ENCODE data around the gene PPP1R18.

PPP1R18 gene

GRCh38 chr6:30716879-30717128 is 30.4 kb upstream of the PPP1R18 start:
- no peaks in the 10 kb centered on the region for H3K9me3 ChIP-seq (ENCODE audit: control insufficient read depth, low read length)
- no peaks in the 10 kb centered on the region for H3K79me2 ChIP-seq
- H2AFZ ChIP-seq, result peak overlapping the region; percentile 90
- TF ChIP-seq CTCF (IDR thresholded peaks at IDR 0.05), result no peak
- peak overlapping the region; percentile 83 for H3K27ac ChIP-seq
- H3K4me2 ChIP-seq (ENCODE audit: low read length), result peak overlapping the region; percentile 76
- peak overlapping the region; percentile 97 for H3K4me3 ChIP-seq (ENCODE audit: low read depth, low read length)
- no peaks in the 10 kb centered on the region for H3K36me3 ChIP-seq (ENCODE audit: control insufficient read depth, insufficient read depth, low read length)
- H3K27me3 ChIP-seq (ENCODE audit: control insufficient read depth, insufficient read depth, low read length), result no peaks in the 10 kb centered on the region
- H3K4me1 ChIP-seq, result peaks cover 10% of the 10 kb centered on the region
- no peak overlapping the region for H3K9ac ChIP-seq

- Histone ChIP-seq H3K9ac (no peak overlapping the region), H3K4me2 (ENCODE audit: low read length) (no peak overlapping the region), H3K4me3 (ENCODE audit: low read depth, low read length) (no peak overlapping the region), H3K36me3 (ENCODE audit: control insufficient read depth, insufficient read depth, low read length) (no peaks in the 10 kb centered on the region), H2AFZ (no peak overlapping the region), H3K27me3 (ENCODE audit: control insufficient read depth, insufficient read depth, low read length) (no peaks in the 10 kb centered on the region), H3K79me2 (no peaks in the 10 kb centered on the region), H3K27ac (no peak overlapping the region), H3K4me1 (peaks cover 5% of the 10 kb centered on the region), H3K9me3 (ENCODE audit: control insufficient read depth, low read length) (no peaks in the 10 kb centered on the region)
- no peak for TF ChIP-seq CTCF (IDR thresholded peaks at IDR 0.05)
These were observed 27.8 kb upstream of the PPP1R18 start for GRCh38 chr6:30714263-30714662.

GRCh38 chr6:30712441-30712945 is 26.0 kb upstream of the PPP1R18 start:
- no peak overlapping the region for H3K4me3 ChIP-seq (ENCODE audit: low read depth, low read length)
- no peaks in the 10 kb centered on the region for H3K79me2 ChIP-seq
- no peaks in the 10 kb centered on the region for H3K9me3 ChIP-seq (ENCODE audit: control insufficient read depth, low read length)
- no peaks in the 10 kb centered on the region for H3K27me3 ChIP-seq (ENCODE audit: control insufficient read depth, insufficient read depth, low read length)
- H3K36me3 ChIP-seq (ENCODE audit: control insufficient read depth, insufficient read depth, low read length), result no peaks in the 10 kb centered on the region
- no peak overlapping the region for H2AFZ ChIP-seq
- no peak overlapping the region for H3K27ac ChIP-seq
- H3K9ac ChIP-seq, result no peak overlapping the region
- TF ChIP-seq CTCF (IDR thresholded peaks at IDR 0.05), result no peak
- H3K4me2 ChIP-seq (ENCODE audit: low read length), result no peak overlapping the region
- peaks cover 3% of the 10 kb centered on the region for H3K4me1 ChIP-seq

- Histone ChIP-seq H3K9ac (no peak overlapping the region), H3K4me1 (peaks cover 3% of the 10 kb centered on the region), H3K4me3 (ENCODE audit: low read depth, low read length) (no peak overlapping the region), H3K9me3 (ENCODE audit: control insufficient read depth, low read length) (no peaks in the 10 kb centered on the region), H2AFZ (no peak overlapping the region), H3K27ac (no peak overlapping the region), H3K36me3 (ENCODE audit: control insufficient read depth, insufficient read depth, low read length) (no peaks in the 10 kb centered on the region), H3K79me2 (no peaks in the 10 kb centered on the region), H3K27me3 (ENCODE audit: control insufficient read depth, insufficient read depth, low read length) (no peaks in the 10 kb centered on the region), H3K4me2 (ENCODE audit: low read length) (no peak overlapping the region)
- no peak for TF ChIP-seq CTCF (IDR thresholded peaks at IDR 0.05)
These were observed 25.4 kb upstream of the PPP1R18 start for GRCh38 chr6:30711758-30712380.

All from parathyroid adenoma (tissue), 2 donors.